GM12878 (cell line): ENCODE measurements around the gene TLR9. TPM values are rescaled to one million over a fixed set of nuclear protein-coding genes. Genes with fewer than 3 reads are reported as not detected.

ENCODE experiments used
- JUNB ChIP-seq: IDR thresholded peaks from 2 replicates; pipeline ENCODE4 v1.6.1; 2016; ENCODE audit warnings: antibody characterized with exemption, mild to moderate bottlenecking
- PAX8 ChIP-seq: fragments of 450-650 bp; IDR thresholded peaks from 2 replicates; pipeline ENCODE4 v1.6.1; 2017; ENCODE audit warnings: mild to moderate bottlenecking, moderate library complexity
- RELB ChIP-seq: fragments of 450-650 bp; IDR thresholded peaks from 2 replicates; pipeline ENCODE4 v1.6.1; 2017; ENCODE audit warnings: low read depth, mild to moderate bottlenecking, moderate library complexity
- SPI1 ChIP-seq: IDR thresholded peaks from 2 replicates; pipeline ENCODE4 v1.6.1; 2011; ENCODE audit warnings: low read depth, mild to moderate bottlenecking, low read length, moderate library complexity, borderline replicate concordance; ENCODE audit not compliant: insufficient read depth
- polyA plus RNA-seq, 11 experiments: library from polyadenylated mRNA; depleted of rRNA in 4 of 11; unstranded in 6 of 11; stranded (reverse) in 5 of 11; fragments of >200 nt; fragmentation: Nextera tagmentation in 4 of 11; fragmentation: Illumina TruSeq in 1 of 11; extraction: Ambion mirVana in 4 of 11; extraction: Trizol in 1 of 11; gene quantifications; 1 replicate in 1 of 11; 2 replicates in 10 of 11; pipeline versions ENCODE4 v1.2.1 to v1.2.3, GENCODE V29; 2011 to 2016; ENCODE audit warnings: inconsistent platforms in 2 of 11, missing spikeins in 2 of 11, low read depth in 1 of 11
- total RNA-seq, 4 experiments: library from RNA; depleted of rRNA in 3 of 4; stranded (reverse); fragments of >200 nt in 3 of 4; fragmentation: Illumina TruSeq in 1 of 4; extraction: Trizol in 1 of 4; gene quantifications; 2 replicates each; pipeline versions ENCODE4 v1.2.1 to v1.2.3, GENCODE V29; 2013 to 2021
- TF ChIP-seq, protein P1 (sequence below): fragments of 450-650 bp; IDR thresholded peaks from 2 replicates; pipeline ENCODE4 v1.6.1; 2017; ENCODE audit warnings: mild to moderate bottlenecking, moderate library complexity

Gene TLR9
- total and polyA plus RNA-seq, 10 of the 15 experiments (the other 5 are each of a cell fraction or from before 2014, with no cell fraction given) = 0.10 to 4.8 (median 0.53) TPM; not detected in 1

DNA sequence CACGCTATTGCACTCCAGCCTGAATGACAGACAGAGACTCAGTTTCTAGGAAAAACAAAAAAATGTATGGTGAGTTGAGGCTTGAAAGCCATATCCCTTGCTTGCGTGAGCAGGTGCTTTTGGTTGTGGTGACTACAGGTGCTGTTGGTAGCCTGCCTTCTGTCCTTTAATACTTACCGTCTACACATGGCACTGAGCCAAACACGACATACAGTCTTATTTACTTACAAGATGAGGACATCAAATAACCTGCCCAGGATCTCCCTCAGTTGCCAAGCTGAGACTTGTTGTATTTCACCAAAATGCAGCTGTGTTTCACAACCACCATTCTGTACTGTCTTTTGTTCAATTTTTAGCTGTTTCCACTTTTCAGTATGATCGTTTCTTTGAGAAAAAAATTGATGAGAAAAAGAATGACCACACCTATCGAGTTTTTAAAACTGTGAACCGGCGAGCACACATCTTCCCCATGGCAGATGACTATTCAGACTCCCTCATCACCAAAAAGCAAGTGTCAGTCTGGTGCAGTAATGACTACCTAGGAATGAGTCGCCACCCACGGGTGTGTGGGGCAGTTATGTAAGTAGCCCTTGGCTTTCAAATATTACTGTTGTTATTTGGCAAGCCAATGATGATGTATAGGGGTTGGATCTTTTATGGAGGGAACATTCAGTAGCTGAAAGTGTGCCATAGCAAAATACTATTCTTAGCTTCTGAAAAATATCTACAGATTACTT is 20.9 kb downstream of the TLR9 start (continued):
- TF ChIP-seq SPI1 (no peak), PAX8 (no peak), JUNB (no peak), RELB (no peak)
- TF ChIP-seq, protein P1, sequence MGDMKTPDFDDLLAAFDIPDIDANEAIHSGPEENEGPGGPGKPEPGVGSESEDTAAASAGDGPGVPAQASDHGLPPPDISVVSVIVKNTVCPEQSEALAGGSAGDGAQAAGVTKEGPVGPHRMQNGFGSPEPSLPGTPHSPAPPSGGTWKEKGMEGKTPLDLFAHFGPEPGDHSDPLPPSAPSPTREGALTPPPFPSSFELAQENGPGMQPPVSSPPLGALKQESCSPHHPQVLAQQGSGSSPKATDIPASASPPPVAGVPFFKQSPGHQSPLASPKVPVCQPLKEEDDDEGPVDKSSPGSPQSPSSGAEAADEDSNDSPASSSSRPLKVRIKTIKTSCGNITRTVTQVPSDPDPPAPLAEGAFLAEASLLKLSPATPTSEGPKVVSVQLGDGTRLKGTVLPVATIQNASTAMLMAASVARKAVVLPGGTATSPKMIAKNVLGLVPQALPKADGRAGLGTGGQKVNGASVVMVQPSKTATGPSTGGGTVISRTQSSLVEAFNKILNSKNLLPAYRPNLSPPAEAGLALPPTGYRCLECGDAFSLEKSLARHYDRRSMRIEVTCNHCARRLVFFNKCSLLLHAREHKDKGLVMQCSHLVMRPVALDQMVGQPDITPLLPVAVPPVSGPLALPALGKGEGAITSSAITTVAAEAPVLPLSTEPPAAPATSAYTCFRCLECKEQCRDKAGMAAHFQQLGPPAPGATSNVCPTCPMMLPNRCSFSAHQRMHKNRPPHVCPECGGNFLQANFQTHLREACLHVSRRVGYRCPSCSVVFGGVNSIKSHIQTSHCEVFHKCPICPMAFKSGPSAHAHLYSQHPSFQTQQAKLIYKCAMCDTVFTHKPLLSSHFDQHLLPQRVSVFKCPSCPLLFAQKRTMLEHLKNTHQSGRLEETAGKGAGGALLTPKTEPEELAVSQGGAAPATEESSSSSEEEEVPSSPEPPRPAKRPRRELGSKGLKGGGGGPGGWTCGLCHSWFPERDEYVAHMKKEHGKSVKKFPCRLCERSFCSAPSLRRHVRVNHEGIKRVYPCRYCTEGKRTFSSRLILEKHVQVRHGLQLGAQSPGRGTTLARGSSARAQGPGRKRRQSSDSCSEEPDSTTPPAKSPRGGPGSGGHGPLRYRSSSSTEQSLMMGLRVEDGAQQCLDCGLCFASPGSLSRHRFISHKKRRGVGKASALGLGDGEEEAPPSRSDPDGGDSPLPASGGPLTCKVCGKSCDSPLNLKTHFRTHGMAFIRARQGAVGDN = no peak
- TF ChIP-seq, all 136 proteins: peak for 0
